Left ventricle myocardium inferior (tissue), 1 donor: ENCODE results near the gene TTL. TPM values are rescaled to one million over a fixed set of nuclear protein-coding genes. Genes with fewer than 3 reads are reported as not detected.
"Not testable (repeated sequence)": the region's sequence is repeated elsewhere in the genome, so short reads cannot be mapped to it uniquely, and the experiment has no call there.

Experiments used
- DNase-seq: peaks from one replicate; pipeline ENCODE4 v3.0.0-alpha.2; 2020
- H3K27ac ChIP-seq: fragments of 200-600 bp; replicated peaks from 2 replicates; pipeline ENCODE4 v1.8.0; 2021
- H3K27me3 ChIP-seq: fragments of 200-600 bp; 2 replicates; pipeline ENCODE4 v1.8.0; 2021; ENCODE audit warnings: low read depth
- H3K36me3 ChIP-seq: fragments of 200-600 bp; 2 replicates; pipeline ENCODE4 v1.8.0; 2021
- H3K4me1 ChIP-seq: fragments of 200-600 bp; 2 replicates; pipeline ENCODE4 v1.8.0; 2021
- H3K4me3 ChIP-seq: fragments of 200-600 bp; 2 replicates; pipeline ENCODE4 v1.8.0; 2021; ENCODE audit warnings: mild to moderate bottlenecking, moderate library complexity
- H3K9me3 ChIP-seq: fragments of 200-600 bp; replicated peaks from 2 replicates; pipeline ENCODE4 v1.8.0; 2021
- intact Hi-C: fragments of 100-400 bp; cut with micrococcal nuclease; formaldehyde crosslinking; loops from one replicate; pipeline ENCODE4 v1.11.0; 2022
- total RNA-seq: library from RNA; stranded (reverse); fragmentation: NEBNext Ultra II Directional; extraction: Animal tissue kit (Norgen Biotek cat#: 25700); gene quantifications from one replicate; pipeline ENCODE4 v1.2.1, GENCODE V29; 2021
- TF ChIP-seq, protein P1 (sequence below): fragments of 200-600 bp; IDR thresholded peaks from 2 replicates; pipeline ENCODE4 v1.8.0; 2021; ENCODE audit warnings: antibody characterized with exemption, mild to moderate bottlenecking, borderline replicate concordance
- donor health status: DM: no; HTN: yes; CAD: no; lungs with severe emphysema.

TTL gene
- total RNA-seq, 1 donor from 2014 or later: 47.1 TPM

DNA sequence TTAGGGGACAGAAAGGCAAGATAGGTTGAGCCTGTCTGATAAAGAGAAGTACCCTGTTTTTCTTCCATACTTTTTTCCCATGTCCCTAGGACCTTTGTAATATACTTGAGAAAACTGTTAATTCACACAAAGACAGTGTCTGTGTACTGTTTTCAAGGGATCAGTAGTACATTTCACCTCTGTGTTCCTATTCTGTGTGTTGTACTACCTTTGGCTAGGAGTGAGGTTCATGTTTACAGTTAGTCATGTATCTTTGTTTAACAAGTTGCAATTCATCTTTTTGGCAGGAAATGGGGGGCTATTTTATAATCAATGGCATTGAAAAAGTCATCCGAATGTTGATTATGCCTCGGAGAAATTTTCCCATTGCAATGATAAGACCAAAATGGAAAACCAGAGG is 67.0 kb downstream of the TTL start:
- Histone ChIP-seq H3K27ac (no peak overlapping the region), H3K9me3 (no peaks in the 10 kb centered on the region), H3K4me3 (no peak overlapping the region), H3K27me3 (no peaks in the 10 kb centered on the region), H3K36me3 (peaks cover 72% of the 10 kb centered on the region), H3K4me1 (no peaks in the 10 kb centered on the region)
- intact Hi-C loops: no loop called here
- DNase-seq: no peak
- TF ChIP-seq, protein P1, sequence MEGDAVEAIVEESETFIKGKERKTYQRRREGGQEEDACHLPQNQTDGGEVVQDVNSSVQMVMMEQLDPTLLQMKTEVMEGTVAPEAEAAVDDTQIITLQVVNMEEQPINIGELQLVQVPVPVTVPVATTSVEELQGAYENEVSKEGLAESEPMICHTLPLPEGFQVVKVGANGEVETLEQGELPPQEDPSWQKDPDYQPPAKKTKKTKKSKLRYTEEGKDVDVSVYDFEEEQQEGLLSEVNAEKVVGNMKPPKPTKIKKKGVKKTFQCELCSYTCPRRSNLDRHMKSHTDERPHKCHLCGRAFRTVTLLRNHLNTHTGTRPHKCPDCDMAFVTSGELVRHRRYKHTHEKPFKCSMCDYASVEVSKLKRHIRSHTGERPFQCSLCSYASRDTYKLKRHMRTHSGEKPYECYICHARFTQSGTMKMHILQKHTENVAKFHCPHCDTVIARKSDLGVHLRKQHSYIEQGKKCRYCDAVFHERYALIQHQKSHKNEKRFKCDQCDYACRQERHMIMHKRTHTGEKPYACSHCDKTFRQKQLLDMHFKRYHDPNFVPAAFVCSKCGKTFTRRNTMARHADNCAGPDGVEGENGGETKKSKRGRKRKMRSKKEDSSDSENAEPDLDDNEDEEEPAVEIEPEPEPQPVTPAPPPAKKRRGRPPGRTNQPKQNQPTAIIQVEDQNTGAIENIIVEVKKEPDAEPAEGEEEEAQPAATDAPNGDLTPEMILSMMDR: no peak

DNA sequence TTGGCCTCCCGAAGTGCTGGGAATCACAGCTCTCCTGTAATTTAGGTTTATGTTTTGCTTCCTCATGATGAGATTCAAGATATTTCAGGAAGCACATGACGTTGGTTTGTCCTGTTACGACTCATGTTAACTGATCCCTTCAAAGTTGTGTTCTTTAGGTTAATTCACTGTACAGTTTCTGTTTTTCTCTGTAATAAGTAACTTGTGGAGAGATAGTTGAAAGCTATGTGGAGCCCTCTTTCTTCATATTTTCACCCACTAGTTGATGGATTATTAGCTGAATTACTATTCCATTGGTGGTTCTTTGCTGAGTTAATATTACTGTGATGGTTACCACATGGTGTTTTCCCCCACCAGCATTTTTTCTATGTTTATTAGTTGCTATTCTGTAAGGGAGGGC is 84.1 kb downstream of the TTL start:
- TF ChIP-seq, protein P1: no peak
- no peaks in the 10 kb centered on the region for H3K4me1 ChIP-seq
- no peaks in the 10 kb centered on the region for H3K27me3 ChIP-seq
- peaks cover 18% of the 10 kb centered on the region for H3K9me3 ChIP-seq
- intact Hi-C loops: no loop called here
- peaks cover 97% of the 10 kb centered on the region for H3K36me3 ChIP-seq
- no peak overlapping the region for H3K27ac ChIP-seq
- no peak for DNase-seq
- no peak overlapping the region for H3K4me3 ChIP-seq

DNA sequence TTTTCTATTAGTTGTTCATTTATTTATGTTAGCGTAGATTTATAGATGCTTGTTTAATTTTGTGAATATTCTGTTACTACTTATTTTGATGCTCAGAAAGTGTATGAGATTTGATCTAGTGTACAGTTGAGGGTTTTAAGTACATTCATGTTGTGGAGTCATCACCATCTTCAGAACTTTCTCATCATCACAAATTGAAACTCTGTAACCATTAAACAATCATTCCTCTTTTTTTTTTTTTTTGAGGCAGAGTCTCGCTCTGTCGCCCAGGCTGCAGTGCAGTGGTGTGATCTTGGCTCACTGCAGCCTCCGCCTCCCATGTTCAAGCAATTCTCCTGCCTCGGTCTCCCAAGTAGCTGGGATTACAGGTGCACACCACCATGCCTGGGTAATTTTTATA is 84.6 kb downstream of the TTL start:
- DNase-seq, H3K27me3 ChIP-seq, H3K4me1 ChIP-seq, H3K27ac ChIP-seq, H3K4me3 ChIP-seq, intact Hi-C loops: not testable (repeated sequence)
- Histone ChIP-seq H3K9me3 (peaks cover 18% of the 10 kb centered on the region), H3K36me3 (peaks cover 97% of the 10 kb centered on the region)

DNA sequence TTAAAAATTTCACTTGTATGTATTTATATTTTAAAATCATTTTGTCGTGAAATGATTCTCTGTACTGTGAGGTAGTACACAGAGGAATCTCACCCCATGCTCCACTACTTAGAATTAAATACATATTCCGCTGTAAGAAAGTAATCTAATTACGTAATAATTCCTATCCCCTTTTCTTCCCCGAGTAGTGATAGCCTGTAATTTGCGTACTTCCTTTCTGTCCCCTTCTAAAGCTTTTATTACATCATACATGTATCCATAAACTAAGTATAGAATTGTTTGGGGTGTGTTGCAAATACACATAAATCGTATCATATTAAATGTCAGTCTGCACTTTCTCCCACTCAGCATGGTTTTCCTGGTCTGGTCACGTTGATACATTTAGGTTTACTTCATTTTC is 90.0 kb downstream of the TTL start:
- DNase-seq: no peak
- H3K4me1 ChIP-seq: no peaks in the 10 kb centered on the region
- intact Hi-C loops: no loop called here
- peaks cover 18% of the 10 kb centered on the region for H3K9me3 ChIP-seq
- TF ChIP-seq, protein P1: no peak
- H3K27me3 ChIP-seq: no peaks in the 10 kb centered on the region
- H3K4me3 ChIP-seq: no peak overlapping the region
- H3K36me3 ChIP-seq: peaks cover 98% of the 10 kb centered on the region
- no peak overlapping the region for H3K27ac ChIP-seq

DNA sequence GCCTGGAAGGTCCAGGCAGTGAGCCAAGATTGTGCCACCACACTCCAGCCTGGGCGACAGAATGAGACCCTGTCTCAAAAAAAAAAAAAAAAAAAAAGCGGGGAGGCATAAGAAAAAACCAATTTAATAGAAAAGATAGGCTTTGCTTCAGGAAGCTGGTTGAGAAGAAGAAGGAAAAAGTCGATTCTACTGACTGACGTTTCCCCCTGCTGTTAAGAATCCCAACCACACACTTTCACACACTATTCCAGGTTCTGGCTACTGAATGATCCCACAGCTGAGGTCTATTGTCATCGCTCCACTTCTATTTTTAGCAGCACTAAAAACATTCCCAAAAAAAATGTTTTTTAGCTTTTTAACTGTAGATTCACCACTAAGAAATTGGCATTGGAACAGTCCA is 95.8 kb downstream of the TTL start:
- no peak for DNase-seq
- TF ChIP-seq, protein P1: no peak
- intact Hi-C loops: no loop called here
- Histone ChIP-seq H3K27ac (no peak overlapping the region), H3K9me3 (no peaks in the 10 kb centered on the region), H3K36me3 (peaks cover 40% of the 10 kb centered on the region), H3K4me1 (peaks cover 4% of the 10 kb centered on the region), H3K27me3 (no peaks in the 10 kb centered on the region), H3K4me3 (no peak overlapping the region)

DNA sequence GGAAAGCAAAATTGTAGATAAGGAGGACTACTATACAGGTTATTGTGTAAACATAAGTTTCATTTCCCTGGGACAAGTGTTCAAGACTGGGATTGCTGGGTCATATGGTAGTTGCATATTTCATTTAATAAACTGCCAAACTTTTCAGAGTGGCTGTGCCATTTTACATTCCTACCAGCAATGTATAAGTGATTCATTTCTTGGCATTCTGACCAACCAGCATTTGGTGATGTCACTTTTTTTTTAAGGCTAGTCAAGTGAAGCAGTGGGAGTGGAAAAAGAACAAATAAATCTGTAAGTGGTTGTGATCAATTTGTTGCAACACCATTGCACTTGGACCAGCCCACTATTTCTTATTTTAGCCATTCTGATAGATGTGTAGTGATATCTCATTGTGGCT is 97.3 kb downstream of the TTL start:
- DNase-seq: no peak
- H3K9me3 ChIP-seq: no peaks in the 10 kb centered on the region
- intact Hi-C loops: no loop called here
- TF ChIP-seq, protein P1: no peak
- no peak overlapping the region for H3K4me3 ChIP-seq
- H3K27ac ChIP-seq: no peak overlapping the region
- no peaks in the 10 kb centered on the region for H3K27me3 ChIP-seq
- peaks cover 16% of the 10 kb centered on the region for H3K4me1 ChIP-seq
- H3K36me3 ChIP-seq: peaks cover 26% of the 10 kb centered on the region
